Left cardiac atrium (tissue), 4 donors: Measurements from ENCODE around the gene AQP6. TPM values are rescaled to one million over a fixed set of nuclear protein-coding genes. Genes with fewer than 3 reads are reported as not detected.

Source experiments
- ATAC-seq, 2 donors: fragments of 200-7000 bp; cut with Tn5 transposase; one replicate each; pipeline ENCODE4 v1.9.1; 2020; ENCODE audit warnings: mild to moderate bottlenecking in 2 of 2, moderate library complexity in 2 of 2
- DNase-seq: peaks from one replicate; pipeline ENCODE4 v3.0.0-alpha.2; 2020
- intact Hi-C, 2 donors: fragments of 100-400 bp; cut with DNase I; formaldehyde crosslinking; loops; one replicate each; pipeline versions ENCODE4 v1.14.1 to v1.15.1; 2022 to 2023
- long read RNA-seq: library from polyadenylated mRNA; unstranded; transcript quantifications from one replicate; pipeline ENCODE4 v2.0.0, GENCODE V29; 2021
- total RNA-seq, 2 donors: library from RNA; stranded (reverse); fragmentation: NEBNext Ultra II Directional; extraction: Animal tissue kit (Norgen Biotek cat#: 25700); gene quantifications; one replicate each; pipeline ENCODE4 v1.2.1, GENCODE V29; 2021
- donor health status: DM: no; HTN: yes; CAD: no.
- donor health status: DM: no; HTN: yes; CAD: no; lungs with severe emphysema.
- donor health status: DM: yes; HTN: yes; CAD: no.
- donor health status: Dilated cardiomyopathy.

The AQP6 gene, protein sequence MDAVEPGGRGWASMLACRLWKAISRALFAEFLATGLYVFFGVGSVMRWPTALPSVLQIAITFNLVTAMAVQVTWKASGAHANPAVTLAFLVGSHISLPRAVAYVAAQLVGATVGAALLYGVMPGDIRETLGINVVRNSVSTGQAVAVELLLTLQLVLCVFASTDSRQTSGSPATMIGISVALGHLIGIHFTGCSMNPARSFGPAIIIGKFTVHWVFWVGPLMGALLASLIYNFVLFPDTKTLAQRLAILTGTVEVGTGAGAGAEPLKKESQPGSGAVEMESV
- total RNA-seq = under 1 TPM; 0.13 to 0.77 TPM
- long read RNA-seq = 0 reads

DNA sequence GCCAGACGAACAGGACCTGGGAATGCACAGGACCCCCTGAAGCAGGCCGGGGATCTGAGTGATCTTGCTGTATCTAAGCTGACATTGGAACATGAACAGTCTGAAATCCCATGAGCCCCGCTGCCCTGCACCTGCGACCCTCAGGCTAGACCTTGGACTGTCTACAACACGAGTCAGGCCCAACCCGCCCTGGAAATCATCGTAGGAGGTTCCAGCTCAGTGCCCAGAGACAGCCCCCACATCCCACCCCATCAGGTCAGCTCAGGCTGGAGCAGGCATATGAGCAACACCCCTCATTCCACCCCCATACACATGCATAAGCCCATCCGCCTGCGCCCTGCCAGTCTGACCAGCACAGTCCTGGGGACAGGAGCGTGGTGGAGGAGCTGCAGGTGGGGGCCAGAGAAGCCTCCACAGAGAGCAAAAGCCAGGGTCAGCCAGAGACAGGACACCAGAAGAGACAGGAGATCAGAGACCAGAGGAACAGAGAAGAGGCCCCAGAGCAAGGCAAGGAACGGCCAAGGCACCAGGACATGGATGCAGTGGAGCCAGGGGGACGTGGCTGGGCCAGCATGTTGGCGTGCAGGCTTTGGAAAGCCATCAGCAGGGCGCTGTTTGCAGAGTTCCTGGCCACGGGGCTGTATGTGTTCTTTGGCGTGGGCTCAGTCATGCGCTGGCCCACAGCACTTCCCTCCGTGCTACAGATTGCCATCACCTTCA is at the start of gene AQP6:
Gene AQP6, plus strand, starts transcription at position 307 of the 720 bp plus-strand sequence. Its CDS starts 227 bp downstream, at position 534.
- intact Hi-C loops = loop anchor here in 1 of 2 donors (10.0 kb wide), 1 partner anchor 212 kb away; no protein-coding TSS in a partner anchor
- no peak for DNase-seq
- no peak for ATAC-seq

DNA sequence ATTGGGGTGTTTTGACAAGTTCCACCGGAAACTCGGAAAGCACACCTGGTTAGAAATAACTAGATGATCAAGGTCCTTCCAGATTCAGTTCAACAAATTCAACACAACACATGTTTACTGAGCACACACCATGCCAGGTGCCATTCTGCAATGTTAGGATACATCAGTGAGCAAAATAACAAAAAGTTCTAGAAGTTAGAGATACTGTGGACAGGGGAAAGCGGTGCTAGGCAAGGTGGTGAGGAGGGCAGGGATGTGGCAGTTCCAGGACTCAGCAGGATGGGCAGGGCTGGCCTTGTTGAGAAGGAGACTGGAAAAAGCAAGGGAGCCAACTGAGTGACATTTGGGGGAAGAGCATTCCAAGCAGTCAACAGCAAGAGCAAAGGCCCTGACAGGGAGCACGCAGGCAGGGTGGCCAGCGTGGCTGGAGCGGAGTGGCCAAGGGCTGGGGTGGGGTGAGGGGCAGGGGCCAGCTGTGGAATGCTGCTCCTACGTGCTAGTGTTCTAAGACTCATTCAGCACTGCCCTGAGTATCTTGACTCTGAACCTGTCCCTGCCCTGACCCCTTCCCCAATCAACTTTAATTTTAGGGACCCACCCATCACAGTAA is 49.6 kb upstream of the AQP6 start:
- ATAC-seq (peak; percentile 62 to 76), DNase-seq (peak; percentile 43)
- intact Hi-C loops = no loop called here

DNA sequence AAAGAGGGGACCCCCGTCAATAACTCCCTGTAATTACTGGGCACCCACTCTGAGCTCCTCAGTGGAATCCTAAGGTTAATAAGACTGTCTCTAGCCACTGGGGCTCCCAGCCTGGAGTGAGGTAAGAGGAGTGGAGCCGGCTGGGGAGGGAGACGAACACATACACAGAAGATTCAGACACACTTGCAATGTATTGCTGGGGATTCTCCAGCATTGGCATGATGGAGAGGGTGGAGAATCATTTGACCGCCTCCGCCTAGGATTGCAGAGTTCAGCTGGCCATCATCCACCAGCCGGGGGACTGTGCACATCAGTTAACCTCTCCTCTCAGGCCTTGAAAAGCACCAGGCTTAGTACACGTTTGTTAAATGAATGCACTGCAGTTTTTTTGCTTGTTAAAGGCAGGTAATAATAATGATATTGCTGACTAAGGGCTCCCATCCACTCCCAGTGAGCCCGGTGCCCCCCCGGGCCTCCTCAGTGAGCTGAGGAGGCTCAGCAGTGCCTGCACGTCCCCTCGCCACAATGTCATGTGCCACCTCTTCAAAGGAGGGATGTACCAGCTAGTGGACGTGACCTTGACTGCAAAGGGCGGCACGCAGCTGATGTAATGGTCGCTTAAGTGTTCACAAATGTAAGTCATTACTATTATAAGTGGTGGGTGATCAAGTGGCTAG is 48.7 kb upstream of the AQP6 start:
- intact Hi-C loops = no loop called here
- ATAC-seq (no peak), DNase-seq (no peak)

DNA sequence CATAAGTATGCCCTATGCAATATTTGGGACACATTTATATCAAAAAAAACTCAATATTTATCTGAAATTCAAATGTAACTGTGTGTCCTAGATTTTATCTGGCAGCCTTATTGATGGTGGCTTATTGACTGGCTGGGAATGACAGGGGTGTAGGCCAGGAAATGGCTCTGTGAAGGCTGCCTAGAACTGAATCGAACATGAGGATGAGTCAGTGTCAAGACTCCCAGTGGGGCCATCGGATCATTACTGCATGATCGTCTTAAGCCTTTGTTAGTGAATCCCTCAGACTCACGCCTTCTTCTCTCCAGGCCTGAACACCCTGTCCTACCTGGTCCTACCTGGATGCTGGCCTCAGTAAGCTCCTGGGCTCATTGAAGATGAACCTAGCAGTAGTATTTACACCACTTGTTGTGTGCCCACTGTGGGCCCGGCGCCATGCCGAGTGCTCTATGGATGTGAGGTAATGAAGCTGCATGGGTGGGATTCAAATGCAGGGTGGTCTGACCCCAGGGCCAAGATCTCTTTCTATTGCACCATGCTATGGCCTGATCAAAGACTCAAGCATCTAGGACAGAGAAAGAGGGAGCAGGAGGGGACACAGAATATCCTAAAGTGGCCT is 48.0 kb upstream of the AQP6 start:
- intact Hi-C loops = no loop called here
- no peak for DNase-seq

DNA sequence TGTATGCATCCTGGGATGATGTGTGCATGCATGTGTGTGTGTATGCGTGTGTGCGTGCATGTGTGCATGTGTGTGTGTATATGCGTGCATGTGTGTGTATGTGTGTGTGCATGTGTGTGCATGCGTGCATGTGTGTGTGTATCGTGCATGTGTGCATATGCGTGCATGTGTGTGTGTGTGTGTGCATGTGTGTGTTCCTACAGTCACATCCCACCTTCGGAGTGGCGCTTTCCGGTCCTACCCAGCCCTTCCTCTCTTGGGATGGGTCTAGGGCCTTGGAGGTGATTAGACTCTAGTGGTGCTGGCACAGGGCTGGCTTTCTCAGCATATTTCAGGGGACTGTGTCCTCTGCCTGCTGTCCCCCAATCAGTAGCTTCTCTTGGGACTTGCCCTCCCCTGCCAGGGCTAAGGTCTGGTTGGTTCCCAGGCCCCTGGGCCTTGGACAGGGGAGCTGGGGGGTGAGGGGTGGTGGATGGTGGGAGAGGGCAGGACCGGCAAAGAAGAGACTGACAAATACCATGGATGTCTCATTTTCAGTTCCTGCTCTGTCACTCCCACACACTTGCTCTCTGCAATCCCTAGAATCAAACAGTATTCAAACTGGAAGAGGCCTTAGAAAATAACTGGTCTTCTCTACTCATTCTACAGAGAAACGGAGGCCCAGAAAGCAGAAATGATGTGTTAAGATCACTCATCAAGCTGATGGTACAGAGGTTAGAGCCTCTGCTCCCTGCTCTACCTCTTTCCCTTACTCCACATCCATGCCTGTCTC is 47.1 kb upstream of the AQP6 start:
- intact Hi-C loops = no loop called here
- no peak for DNase-seq

More for the DNA sequence above, 48.0 kb upstream of the AQP6 start:
- ATAC-seq = no peak

DNA sequence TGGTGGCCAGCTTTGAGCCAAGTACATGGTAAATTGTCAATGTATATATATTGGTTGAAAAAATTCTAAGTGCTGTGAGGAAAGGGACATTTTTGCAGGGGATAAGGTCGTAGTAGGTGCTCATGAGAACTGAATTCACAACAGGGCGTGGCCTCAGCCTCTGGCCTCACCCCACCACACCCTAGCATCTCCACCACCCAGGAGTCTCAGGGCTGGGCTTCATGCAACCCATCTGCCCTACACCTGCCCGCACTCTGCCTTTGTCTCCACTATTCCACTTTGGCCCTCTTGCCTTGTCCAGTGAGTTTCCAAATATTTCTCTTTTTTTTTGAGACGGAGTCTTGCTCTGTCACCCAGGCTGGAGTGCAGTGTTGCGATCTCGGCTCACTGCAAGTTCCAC is 44.3 kb upstream of the AQP6 start:
- DNase-seq (no peak), ATAC-seq (no peak)

More for the DNA sequence above, 47.1 kb upstream of the AQP6 start:
- no peak for ATAC-seq

DNA sequence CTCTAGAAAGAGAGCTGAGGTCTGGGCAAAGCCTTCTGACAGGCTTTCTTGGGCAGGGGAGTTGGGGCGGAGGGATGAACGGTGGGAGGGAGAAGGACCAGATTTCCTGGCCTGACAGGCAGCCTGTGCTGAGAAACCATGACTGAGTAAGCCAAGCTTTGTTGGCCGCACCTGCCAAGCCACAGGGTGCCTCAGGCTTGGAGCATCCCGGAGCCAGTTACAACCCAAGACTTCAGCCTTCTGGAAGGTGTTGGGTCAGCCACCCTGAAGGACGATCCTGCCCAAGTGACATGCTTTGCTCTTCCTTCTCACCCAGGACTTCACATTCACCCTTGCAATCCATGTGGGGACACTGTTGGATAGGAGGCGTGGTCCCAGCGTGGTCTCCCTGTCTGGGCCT is 43.2 kb upstream of the AQP6 start:
- ATAC-seq = no peak
- intact Hi-C loops = no loop called here
- no peak for DNase-seq

More for the DNA sequence above, 44.3 kb upstream of the AQP6 start:
- intact Hi-C loops = no loop called here

DNA sequence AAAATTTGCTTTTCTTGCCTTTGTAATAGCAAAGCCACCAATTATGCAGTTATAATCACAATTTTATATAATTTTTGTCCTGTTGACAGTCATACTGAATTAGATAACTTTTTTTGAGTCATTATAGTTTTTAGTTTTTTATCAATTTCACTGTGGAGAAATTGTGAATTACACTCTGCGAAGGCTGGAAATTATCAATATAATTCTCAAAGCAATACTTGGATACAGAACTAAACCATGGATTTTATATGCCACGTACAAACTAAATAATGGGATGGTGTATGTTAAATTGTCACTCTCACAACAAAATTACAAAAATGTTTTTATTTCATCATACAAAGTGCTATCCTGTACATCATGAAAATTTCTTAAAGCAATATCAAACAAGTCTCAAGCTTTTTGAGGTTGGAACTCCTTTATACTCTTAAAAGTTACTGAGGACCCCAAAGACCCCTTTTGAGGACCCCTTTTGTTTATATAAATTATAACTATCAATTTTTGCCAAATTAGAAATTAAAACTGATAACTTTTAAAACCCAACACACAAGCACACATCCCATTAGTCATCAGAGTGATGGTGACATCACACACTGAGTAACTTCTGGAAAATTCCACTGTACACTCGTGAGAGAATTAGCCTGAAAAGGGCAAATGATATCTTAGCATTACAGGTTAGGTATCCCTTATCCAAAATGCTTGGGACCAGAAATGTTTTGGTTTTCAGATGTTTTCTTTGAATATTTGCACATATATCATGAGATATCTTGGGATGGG is 42.0 kb upstream of the AQP6 start:
- ATAC-seq = peak in 1 of 2 donors; percentile 85
- no peak for DNase-seq
- intact Hi-C loops = no loop called here

DNA sequence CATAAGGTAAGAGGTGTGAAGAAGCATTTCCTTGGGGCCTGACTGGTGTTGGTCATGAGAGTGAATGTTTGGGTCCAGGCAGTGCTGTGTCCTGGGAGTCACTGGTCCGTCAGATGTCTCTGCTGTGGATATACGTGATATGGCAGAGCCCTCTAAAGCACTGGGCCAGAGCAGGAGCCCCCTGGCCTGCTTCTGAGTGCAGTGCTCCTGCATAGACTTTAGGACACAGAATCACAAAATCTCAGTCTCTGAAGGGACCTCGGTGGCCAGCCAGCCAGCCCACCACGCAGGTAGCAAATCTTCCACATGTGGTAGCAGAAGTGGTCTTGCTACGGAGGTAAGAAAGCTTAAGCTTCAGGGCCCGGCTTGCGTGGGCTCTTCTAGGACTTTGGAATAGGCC is 40.7 kb upstream of the AQP6 start:
- intact Hi-C loops = no loop called here
- ATAC-seq = no peak
- no peak for DNase-seq

DNA sequence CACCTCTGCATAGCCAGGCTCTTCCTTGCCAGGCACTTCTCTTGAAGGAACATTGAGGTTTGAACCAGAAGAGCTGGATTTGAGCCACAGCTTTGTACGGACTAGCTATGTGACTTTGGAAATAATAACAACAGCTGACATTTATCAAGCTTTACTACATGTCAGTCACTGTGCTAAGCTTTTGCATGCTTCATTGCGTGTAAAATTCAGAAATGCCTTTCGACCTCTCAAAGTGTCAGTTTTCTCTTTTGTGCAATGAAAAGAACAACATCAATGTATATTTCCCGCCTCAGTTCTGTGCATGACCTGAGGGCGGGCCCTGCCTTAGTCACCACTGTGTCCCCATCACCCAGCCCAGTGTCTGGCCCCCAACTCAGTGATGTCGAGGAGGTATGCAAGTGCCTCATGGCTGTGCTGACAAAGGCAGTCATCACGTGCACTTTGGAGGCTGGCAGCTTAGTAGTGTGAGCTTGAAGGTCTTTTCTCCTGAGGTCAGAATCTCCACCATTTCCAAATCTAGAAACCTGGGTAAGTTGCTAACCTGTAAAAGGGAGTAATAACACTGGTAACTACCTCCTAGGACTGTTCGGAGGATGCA is 40.1 kb upstream of the AQP6 start:
- no peak for ATAC-seq
- intact Hi-C loops = no loop called here
- no peak for DNase-seq

DNA sequence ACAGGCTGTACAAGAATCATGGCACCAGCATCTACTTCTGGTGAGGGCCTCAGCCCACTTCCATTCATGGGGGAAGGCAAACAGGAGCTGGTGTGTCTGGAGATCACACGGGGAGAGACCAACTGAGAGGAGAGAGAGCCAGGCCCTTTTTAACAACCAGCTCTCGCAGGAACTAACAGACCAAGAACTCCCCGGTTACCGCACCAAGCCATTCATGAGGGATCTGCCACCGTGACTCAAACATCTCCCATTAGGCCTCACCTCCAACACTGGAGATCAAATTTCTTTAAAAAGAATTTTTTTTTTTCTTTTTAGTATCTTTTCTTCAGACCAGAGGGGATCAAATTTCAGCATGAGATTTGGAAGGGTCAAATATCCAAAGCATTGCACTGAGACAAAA is 39.0 kb upstream of the AQP6 start:
- intact Hi-C loops = no loop called here
- DNase-seq (no peak), ATAC-seq (no peak)

DNA sequence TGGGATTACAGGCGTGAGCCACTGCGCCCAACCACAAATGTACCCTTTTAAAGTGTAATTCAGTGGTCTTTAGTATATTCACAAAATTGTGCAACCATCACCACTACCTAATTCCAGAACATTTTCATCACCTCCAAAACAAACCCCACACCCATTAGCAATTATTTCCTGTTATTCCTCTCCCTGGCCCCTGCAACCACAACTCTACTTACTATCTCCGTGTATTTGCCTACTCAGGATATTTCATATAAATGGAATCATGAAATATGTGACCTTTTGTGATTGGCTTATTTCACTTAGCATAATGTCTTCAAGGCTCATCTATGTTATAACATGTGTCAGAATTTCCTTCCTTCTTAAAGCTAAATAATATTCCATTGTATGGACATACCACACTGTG is 38.2 kb upstream of the AQP6 start:
- DNase-seq = no peak
- ATAC-seq = no peak
- intact Hi-C loops = no loop called here

DNA sequence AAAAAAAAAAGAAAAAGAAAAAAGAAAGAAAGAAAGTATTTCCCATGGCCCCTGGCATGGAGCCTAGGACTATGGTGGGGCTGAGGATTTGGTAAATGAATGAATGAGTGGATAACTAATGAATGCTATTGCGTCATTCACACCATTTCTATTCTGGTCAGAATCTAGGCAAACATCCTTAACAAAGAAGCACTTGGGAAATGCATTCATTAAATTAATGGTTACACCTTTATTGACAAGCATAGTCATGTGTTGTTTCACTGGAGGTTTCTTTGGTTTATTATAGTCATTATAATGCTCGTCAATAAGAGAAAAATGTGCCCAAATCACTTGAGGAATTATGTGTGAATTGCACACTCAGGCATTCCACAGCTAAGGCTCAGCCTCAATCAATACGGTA is 35.8 kb upstream of the AQP6 start:
- intact Hi-C loops = no loop called here
- no peak for ATAC-seq
- DNase-seq = no peak

DNA sequence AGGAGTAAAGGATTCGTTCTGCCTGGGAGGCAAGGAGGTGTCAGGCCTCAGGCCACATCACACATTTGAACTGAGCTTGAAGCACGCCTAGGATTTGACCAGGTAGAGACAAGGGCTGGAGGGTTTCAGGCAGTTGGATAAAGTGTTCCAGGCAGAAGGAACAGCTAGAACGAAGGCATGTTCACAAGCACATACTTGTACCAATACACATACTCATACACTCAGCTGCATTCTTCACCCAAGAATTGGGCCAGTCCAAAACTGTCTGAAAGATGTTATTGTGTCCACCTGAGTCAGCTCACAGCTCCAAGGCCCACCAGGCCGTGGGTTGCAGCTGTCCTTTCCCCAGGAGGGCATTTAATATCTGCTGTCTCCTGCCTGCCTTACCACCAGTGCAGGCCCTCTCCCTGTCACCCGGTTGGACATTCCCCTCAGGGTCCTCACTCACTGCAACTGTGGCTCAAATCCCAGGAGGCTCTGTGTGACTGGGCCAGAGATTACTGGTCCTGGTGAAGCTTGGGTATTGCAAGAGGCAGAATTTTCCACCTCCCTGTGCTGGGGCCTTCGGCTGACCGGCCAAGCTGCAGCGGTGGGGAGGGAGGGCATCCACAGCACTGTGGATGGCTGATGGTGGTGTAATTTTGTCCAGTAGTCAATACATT is 35.0 kb upstream of the AQP6 start:
- peak in 1 of 2 donors; percentile 75 for ATAC-seq
- intact Hi-C loops = no loop called here

DNA sequence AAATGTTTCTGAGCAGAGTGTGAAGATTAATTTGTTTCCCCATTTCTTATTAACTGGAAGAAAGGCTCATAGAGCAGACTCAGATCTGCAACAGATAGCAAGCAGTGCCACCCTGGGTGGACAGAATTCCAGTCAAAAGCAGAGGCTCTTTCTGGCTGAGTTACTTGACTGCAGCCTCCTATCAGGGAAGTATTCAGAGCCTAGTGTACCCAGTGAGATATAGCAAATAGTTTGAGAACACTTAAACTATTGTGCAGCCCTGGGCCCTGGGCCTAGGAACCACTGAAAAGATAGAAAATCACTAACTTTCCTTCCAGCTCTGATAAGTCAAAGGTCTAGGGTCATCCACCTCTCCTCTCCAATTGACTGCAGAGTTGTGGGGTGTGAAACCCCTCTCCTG is 33.4 kb upstream of the AQP6 start:
- intact Hi-C loops = no loop called here
- DNase-seq (no peak), ATAC-seq (no peak)

More for the DNA sequence above, 35.0 kb upstream of the AQP6 start:
- DNase-seq = no peak

DNA sequence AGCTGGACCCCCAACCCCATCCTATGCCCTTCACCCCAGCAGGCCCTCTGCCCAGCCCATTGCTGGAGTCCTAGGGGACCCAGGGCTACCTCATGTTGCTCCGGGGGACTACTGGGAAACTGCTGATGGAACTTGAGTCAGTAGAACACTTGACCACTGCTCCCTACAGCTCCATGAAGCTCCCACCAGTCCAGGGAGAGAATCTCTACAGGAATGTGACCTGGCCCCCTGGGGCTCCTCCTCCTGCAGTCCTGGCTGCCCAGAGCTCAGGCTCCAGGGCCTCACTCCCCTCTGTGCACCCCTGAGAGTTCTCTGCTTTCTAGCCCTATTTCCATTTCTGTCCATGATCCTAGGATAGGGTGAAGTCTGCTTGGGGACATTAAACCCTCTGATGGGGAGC is 33.0 kb upstream of the AQP6 start:
- ATAC-seq (no peak), DNase-seq (no peak)
- intact Hi-C loops = no loop called here
